Stomach (tissue), 9 donors: Measurements from ENCODE around the gene CREB5. TPM values are rescaled to one million over a fixed set of nuclear protein-coding genes. Genes with fewer than 3 reads are reported as not detected.

Source experiments
- DNase-seq, 2 donors: peaks; one replicate each; pipeline versions ENCODE4 v3.0.0 to v3.0.0-alpha.2; 2013 to 2019
- H3K27ac ChIP-seq, 5 donors: fragments of 200-600 bp in 4 of 5; sonication (generic) in 4 of 5; one replicate each; pipeline ENCODE4 v1.5.1; 2013 to 2019; ENCODE audit warnings: mild to moderate bottlenecking in 1 of 5, moderate library complexity in 1 of 5
- H3K27me3 ChIP-seq, 3 donors: fragments of 200-600 bp; sonication (generic); one replicate each; pipeline ENCODE4 v1.5.1; 2017 to 2019; ENCODE audit warnings: mixed run types in 1 of 3
- H3K36me3 ChIP-seq, 4 donors: fragments of 200-600 bp; sonication (generic); 1 replicate in 3 of 4; 2 replicates in 1 of 4; pipeline ENCODE4 v1.5.1; 2016 to 2019
- H3K4me1 ChIP-seq, 4 donors: fragments of 200-600 bp; sonication (generic); one replicate each; pipeline ENCODE4 v1.5.1; 2016 to 2019
- H3K4me3 ChIP-seq, 4 donors: fragments of 200-600 bp; sonication (generic) in 3 of 4; one replicate each; pipeline ENCODE4 v1.5.1; 2016 to 2019; ENCODE audit warnings: mild to moderate bottlenecking in 1 of 4
- H3K9me3 ChIP-seq, 4 donors: fragments of 200-600 bp; sonication (generic); one replicate each; pipeline ENCODE4 v1.5.1; 2016 to 2019
- CTCF ChIP-seq, 7 experiments: fragments of 450-650 bp in 4 of 7; fragments of 200-600 bp in 3 of 7; sonication (generic) in 3 of 7; IDR thresholded peaks; one replicate each; pipeline ENCODE4 v1.5.1; 2016 to 2019; ENCODE audit warnings: antibody characterized with exemption in 7 of 7, control low read depth in 2 of 7, mild to moderate bottlenecking in 1 of 7
- EP300 ChIP-seq: sonication (generic); formaldehyde crosslinking; IDR thresholded peaks from one replicate; pipeline ENCODE4 v1.6.1; 2017; ENCODE audit warnings: antibody characterized with exemption
- POLR2A ChIP-seq, 4 donors: fragments of 450-650 bp; IDR thresholded peaks; one replicate each; pipeline ENCODE4 v1.6.1; 2016; ENCODE audit warnings: antibody characterized with exemption in 4 of 4, control low read depth in 2 of 4, mild to moderate bottlenecking in 1 of 4, moderate library complexity in 1 of 4
- POLR2AphosphoS5 ChIP-seq, 3 donors: sonication (generic); formaldehyde crosslinking; IDR thresholded peaks; one replicate each; pipeline ENCODE4 v1.6.1; 2016; ENCODE audit warnings: antibody characterized with exemption in 3 of 3
- WGBS, 5 donors: extraction: QIAGEN DNeasy Blood & Tissue Kit in 3 of 5; methylation state at CpG; one replicate each; pipeline versions ENCODE4 v1.1.5 to v1.1.7; 2013 to 2018; 5-methylcytosine and 5-hydroxymethylcytosine counted together
- intact Hi-C: fragments of 100-400 bp; cut with DNase I; formaldehyde crosslinking; loops from one replicate; pipeline ENCODE4 v1.15.1; 2023; ENCODE audit warnings: low total_unique reads
- polyA plus RNA-seq, 3 donors: library from polyadenylated mRNA; stranded (reverse); fragments of 200-250 nt; gene quantifications; one replicate each; pipeline ENCODE4 v1.2.3, GENCODE V29; 2013
- total RNA-seq, 5 donors: library from RNA; depleted of rRNA; stranded (reverse); fragments of >200 nt; gene quantifications; one replicate each; pipeline versions ENCODE4 v1.1.0 to v1.2.3, GENCODE V29; 2014 to 2016
- donor health status: healthy with polysubstance abuse.
- donor health status: Bipolar disorder and iron deficiency.
- donor health status: healthy.

CREB5 gene
- total and polyA plus RNA-seq, 8 donors = 0.68 to 30.3 (median 1.5) TPM; not detected in 1

- no peaks in the 10 kb centered on the region for H3K36me3 ChIP-seq
- TF ChIP-seq CTCF (IDR thresholded peaks at IDR 0.05) (no peak), EP300 (no peak), POLR2AphosphoS5 (IDR thresholded peaks at IDR 0.05) (no peak)
- H3K27ac ChIP-seq = no peak overlapping the region
- peaks cover 0 to 8% (median 7%) of the 10 kb centered on the region in 4 donors for H3K9me3 ChIP-seq
- H3K4me1 ChIP-seq = peaks cover 0 to 32% (median 16%) of the 10 kb centered on the region in 4 donors
- intact Hi-C loops = no loop called here
- WGBS, 5 donors = 20 to 47% (median 28%) methylated on average over 12 of the region's 12 CpGs
- H3K4me3 ChIP-seq = no peak overlapping the region
- peak; percentile 37 to 48 for DNase-seq
- H3K27me3 ChIP-seq = peaks cover 0 to 21% (median 0%) of the 10 kb centered on the region in 3 donors
Observed at GRCh38 chr7:28530175-28530802, 118.0 kb downstream of the CREB5 start.

- TF ChIP-seq CTCF (IDR thresholded peaks at IDR 0.05) (no peak), POLR2A (IDR thresholded peaks at IDR 0.05) (no peak), EP300 (no peak), POLR2AphosphoS5 (IDR thresholded peaks at IDR 0.05) (no peak)
- H3K36me3 ChIP-seq = no peaks in the 10 kb centered on the region
- H3K4me3 ChIP-seq = no peak overlapping the region
- no peak for DNase-seq
- WGBS, 5 donors = 48 to 57% (median 56%) methylated on average over 4 of the region's 4 CpGs
- intact Hi-C loops = no loop called here
- H3K4me1 ChIP-seq = peaks cover 0 to 32% (median 16%) of the 10 kb centered on the region in 4 donors
- peaks cover 0 to 21% (median 0%) of the 10 kb centered on the region in 3 donors for H3K27me3 ChIP-seq
- H3K9me3 ChIP-seq = peaks cover 0 to 8% (median 7%) of the 10 kb centered on the region in 4 donors
- H3K27ac ChIP-seq = no peak overlapping the region
Observed at GRCh38 chr7:28530803-28531175, 118.5 kb downstream of the CREB5 start.

- Histone ChIP-seq H3K27me3 (peaks cover 0 to 25% (median 0%) of the 10 kb centered on the region in 3 donors), H3K4me1 (peaks cover 0 to 32% (median 16%) of the 10 kb centered on the region in 4 donors), H3K9me3 (peaks cover 0 to 8% (median 7%) of the 10 kb centered on the region in 4 donors), H3K36me3 (no peaks in the 10 kb centered on the region), H3K27ac (no peak overlapping the region), H3K4me3 (no peak overlapping the region)
- WGBS, 5 donors = 90 to 95% (median 91%) methylated on average over 3 of the region's 3 CpGs
- no peak for DNase-seq
- intact Hi-C loops = no loop called here
- no peak for TF ChIP-seq CTCF (IDR thresholded peaks at IDR 0.05)
- TF ChIP-seq POLR2AphosphoS5 (IDR thresholded peaks at IDR 0.05) = no peak
- no peak for TF ChIP-seq POLR2A (IDR thresholded peaks at IDR 0.05)
- no peak for TF ChIP-seq EP300
Observed at GRCh38 chr7:28531291-28531690, 119.0 kb downstream of the CREB5 start.

GRCh38 chr7:28532181-28532580 is 119.9 kb downstream of the CREB5 start:
- DNase-seq = no peak
- WGBS, 5 donors = 82 to 91% (median 88%) methylated on average over 7 of the region's 7 CpGs
- TF ChIP-seq POLR2A (IDR thresholded peaks at IDR 0.05) (no peak), POLR2AphosphoS5 (IDR thresholded peaks at IDR 0.05) (no peak), CTCF (IDR thresholded peaks at IDR 0.05) (no peak), EP300 (no peak)

More at GRCh38 chr7:28532181-28532580, 119.9 kb downstream of the CREB5 start:
- peaks cover 0 to 32% (median 16%) of the 10 kb centered on the region in 4 donors for H3K4me1 ChIP-seq
- no peak overlapping the region for H3K27ac ChIP-seq
- peaks cover 0 to 8% (median 7%) of the 10 kb centered on the region in 4 donors for H3K9me3 ChIP-seq
- intact Hi-C loops = no loop called here
- H3K36me3 ChIP-seq = no peaks in the 10 kb centered on the region
- H3K27me3 ChIP-seq = peaks cover 0 to 19% (median 0%) of the 10 kb centered on the region in 3 donors
- no peak overlapping the region for H3K4me3 ChIP-seq
